ENCODE results near the gene EPHA3. TPM values are rescaled to one million over a fixed set of nuclear protein-coding genes. Genes with fewer than 3 reads are reported as not detected.

Gene EPHA3
- total RNA-seq, 4 donors from 2014 or later = 0.53 to 3.3 (median 0.88) TPM

DNA sequence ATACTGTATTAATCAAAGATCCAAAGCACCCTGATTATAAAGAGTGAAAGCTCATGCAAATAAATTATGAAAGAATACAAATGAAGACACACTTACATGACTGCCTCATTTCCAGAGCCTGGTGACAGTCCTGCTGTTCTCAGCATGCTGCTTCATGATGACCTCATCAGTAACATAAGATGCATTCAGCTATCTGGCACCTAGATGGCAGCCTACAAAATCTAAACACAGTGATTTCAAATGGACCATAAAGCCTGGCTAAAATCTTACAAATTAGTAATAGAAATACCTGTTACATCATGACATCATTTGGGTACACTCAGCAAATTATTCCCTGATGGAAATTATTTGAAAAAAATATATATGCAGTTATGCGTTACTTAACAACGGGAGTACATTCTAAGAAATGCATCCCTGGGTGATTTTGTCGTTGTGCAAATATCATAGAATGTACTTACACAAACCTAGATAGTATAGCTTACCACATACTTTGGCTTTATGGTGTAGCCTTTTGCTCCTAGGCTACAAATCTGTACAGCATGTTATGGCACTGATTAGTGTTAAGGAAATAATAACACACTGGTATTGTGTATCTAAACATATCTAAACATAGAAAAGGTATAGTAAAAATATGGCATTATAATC is 207.2 kb downstream of the EPHA3 start:
- TF ChIP-seq, protein P1, sequence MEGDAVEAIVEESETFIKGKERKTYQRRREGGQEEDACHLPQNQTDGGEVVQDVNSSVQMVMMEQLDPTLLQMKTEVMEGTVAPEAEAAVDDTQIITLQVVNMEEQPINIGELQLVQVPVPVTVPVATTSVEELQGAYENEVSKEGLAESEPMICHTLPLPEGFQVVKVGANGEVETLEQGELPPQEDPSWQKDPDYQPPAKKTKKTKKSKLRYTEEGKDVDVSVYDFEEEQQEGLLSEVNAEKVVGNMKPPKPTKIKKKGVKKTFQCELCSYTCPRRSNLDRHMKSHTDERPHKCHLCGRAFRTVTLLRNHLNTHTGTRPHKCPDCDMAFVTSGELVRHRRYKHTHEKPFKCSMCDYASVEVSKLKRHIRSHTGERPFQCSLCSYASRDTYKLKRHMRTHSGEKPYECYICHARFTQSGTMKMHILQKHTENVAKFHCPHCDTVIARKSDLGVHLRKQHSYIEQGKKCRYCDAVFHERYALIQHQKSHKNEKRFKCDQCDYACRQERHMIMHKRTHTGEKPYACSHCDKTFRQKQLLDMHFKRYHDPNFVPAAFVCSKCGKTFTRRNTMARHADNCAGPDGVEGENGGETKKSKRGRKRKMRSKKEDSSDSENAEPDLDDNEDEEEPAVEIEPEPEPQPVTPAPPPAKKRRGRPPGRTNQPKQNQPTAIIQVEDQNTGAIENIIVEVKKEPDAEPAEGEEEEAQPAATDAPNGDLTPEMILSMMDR (IDR thresholded peaks at IDR 0.05) = no peak
- no peak for TF ChIP-seq POLR2A (IDR thresholded peaks at IDR 0.05)
- Histone ChIP-seq H3K4me3 (no peak overlapping the region), H3K9me3 (no peaks in the 10 kb centered on the region), H3K27ac (no peak overlapping the region), H3K4me1 (no peaks in the 10 kb centered on the region), H3K27me3 (no peaks in the 10 kb centered on the region), H3K36me3 (no peaks in the 10 kb centered on the region)
- DNase-seq = no peak

DNA sequence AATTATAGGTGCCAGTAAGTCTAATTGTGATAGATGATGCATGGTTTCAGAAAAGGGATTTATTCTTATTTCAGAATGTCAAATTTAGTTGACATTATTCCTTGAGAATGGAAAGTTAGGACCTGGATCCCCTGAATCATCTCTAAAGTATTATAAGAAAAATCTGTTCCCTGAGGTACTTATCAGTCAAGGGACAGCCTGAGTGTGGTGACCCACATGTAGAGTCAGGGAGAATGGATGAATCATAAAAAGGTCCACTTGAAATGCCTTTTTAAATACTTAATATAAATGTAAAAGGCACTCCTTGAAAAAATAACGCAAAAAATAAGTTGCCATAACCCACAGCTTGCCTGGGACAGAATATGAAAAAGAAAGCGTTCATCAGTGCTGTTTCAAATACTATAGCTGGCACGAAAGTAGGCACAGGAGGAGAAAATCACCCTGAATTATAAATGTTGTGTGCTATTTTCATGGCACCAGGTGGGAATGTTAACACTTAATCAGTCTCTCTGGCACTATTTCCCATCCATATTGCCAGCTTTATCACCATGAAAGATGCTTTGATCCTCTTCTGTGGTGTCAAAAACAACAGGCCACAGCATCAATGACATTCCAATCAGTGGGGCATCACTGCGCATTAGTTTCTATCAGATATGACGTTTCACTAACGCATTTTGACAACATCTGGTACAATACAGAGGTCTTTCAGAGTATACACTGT is 208.5 kb downstream of the EPHA3 start:
- Histone ChIP-seq H3K27me3 (no peaks in the 10 kb centered on the region), H3K4me1 (no peaks in the 10 kb centered on the region), H3K4me3 (no peak overlapping the region), H3K36me3 (no peaks in the 10 kb centered on the region), H3K27ac (no peak overlapping the region), H3K9me3 (no peaks in the 10 kb centered on the region)
- TF ChIP-seq, protein P1 (IDR thresholded peaks at IDR 0.05) = no peak
- TF ChIP-seq POLR2A (IDR thresholded peaks at IDR 0.05) = no peak
- DNase-seq = no peak

DNA sequence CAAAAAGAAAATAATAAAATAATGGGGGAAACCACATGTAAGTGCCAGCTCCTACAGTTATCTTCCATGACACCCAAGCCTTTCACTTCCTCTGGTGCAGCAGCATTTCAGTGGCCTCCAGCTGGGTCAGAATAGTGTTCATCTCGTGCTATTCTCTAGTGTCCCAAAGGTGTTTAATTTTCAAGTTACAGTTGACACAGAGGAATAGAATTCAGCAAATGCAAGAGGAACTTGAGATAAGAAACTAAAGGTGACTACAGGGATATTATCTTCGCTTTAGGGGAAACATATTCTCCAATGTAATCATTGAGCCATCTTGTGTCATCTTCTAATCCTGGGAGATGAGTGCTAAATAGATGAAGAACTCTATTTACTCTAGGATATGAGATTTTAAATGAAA is 212.8 kb downstream of the EPHA3 start:
- no peak for DNase-seq
- no peak for TF ChIP-seq POLR2A (IDR thresholded peaks at IDR 0.05)
- TF ChIP-seq, protein P1 (IDR thresholded peaks at IDR 0.05) = no peak

DNA sequence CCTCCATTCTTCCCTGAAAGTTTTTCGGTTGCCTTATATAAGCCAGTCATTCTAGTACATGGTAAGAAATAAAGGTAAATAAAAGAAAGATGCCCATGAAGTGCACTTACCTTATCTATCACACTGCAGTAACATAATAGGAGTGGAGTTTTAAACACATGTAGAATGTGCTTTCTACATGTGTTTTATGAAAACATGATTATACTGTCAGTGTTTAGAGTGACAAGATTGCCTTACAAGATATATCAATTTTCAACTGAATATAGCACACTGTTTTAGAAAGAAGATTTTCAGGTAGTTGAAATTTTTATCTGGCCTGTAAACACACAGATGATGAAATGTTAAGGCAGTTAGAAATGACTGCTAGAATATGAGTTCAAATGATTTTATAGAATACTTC is 219.6 kb downstream of the EPHA3 start:
- TF ChIP-seq POLR2A (IDR thresholded peaks at IDR 0.05) = no peak
- Histone ChIP-seq H3K36me3 (no peaks in the 10 kb centered on the region), H3K4me3 (no peak overlapping the region), H3K27me3 (no peaks in the 10 kb centered on the region), H3K4me1 (no peaks in the 10 kb centered on the region), H3K9me3 (no peaks in the 10 kb centered on the region), H3K27ac (no peak overlapping the region)
- DNase-seq = no peak

More for the DNA sequence above, 212.8 kb downstream of the EPHA3 start:
- Histone ChIP-seq H3K9me3 (no peaks in the 10 kb centered on the region), H3K36me3 (no peaks in the 10 kb centered on the region), H3K27me3 (no peaks in the 10 kb centered on the region), H3K4me3 (no peak overlapping the region), H3K27ac (no peak overlapping the region), H3K4me1 (no peaks in the 10 kb centered on the region)

DNA sequence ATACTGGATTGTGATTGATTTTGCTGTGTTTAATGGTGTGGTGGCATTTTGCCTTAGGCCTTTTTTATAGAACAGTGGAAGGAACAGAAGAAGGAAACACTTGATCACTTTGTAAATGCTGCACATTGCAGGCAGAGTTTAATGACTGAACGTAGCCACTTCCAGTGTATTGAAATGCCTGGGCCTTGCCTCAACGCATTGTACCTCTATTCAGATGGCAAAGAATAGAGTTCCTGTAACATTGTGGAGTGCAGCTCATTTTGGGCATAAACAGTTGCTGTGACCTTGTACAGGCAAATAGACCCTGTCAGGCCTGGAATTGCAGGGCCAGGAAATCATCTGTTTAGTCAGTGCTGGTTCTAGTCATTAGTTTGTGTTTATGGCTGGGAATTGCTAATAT is 225.0 kb downstream of the EPHA3 start:
- Histone ChIP-seq H3K4me3 (no peak overlapping the region), H3K36me3 (no peaks in the 10 kb centered on the region), H3K4me1 (no peaks in the 10 kb centered on the region), H3K9me3 (no peaks in the 10 kb centered on the region), H3K27me3 (no peaks in the 10 kb centered on the region), H3K27ac (no peak overlapping the region)
- TF ChIP-seq, protein P1 (IDR thresholded peaks at IDR 0.05) = no peak
- no peak for TF ChIP-seq POLR2A (IDR thresholded peaks at IDR 0.05)
- DNase-seq = no peak

DNA sequence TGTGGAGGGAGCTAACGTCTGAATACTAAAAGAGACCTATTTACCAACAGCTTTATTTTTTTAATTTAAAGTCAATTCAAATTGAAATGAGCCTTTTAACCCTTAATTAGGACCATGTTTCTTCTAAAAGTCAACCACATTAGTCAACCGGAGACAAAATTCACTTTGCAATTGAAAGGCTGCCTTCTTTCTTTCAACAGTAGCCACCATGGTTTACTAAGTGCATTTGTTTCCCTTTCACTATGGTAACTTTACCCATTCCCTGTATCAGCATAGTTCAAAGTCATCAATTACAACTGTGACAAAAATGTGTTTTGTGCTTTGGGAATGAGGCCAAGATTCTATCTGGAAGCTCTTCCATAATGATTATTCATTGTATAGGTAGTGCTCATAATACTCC is 225.4 kb downstream of the EPHA3 start:
- Histone ChIP-seq H3K27me3 (no peaks in the 10 kb centered on the region), H3K36me3 (no peaks in the 10 kb centered on the region), H3K4me1 (no peaks in the 10 kb centered on the region), H3K9me3 (no peaks in the 10 kb centered on the region), H3K4me3 (no peak overlapping the region), H3K27ac (no peak overlapping the region)
- no peak for TF ChIP-seq POLR2A (IDR thresholded peaks at IDR 0.05)
- TF ChIP-seq, protein P1 (IDR thresholded peaks at IDR 0.05) = no peak
- no peak for DNase-seq
